ENCODE measurements around the gene NECTIN4. TPM values are rescaled to one million over a fixed set of nuclear protein-coding genes. Genes with fewer than 3 reads are reported as not detected.
A peak's percentile ranks its signal among the peaks of the same experiment; 100 is the strongest.

The NECTIN4 gene
- 1 to 10 TPM; 5.6 to 9.6 TPM for total RNA-seq
- 10 to 100 TPM in 3 of 6 donors, 1 to 10 TPM in 3; 7.9 to 11.2 (median 9.5) TPM for polyA plus RNA-seq (ENCODE audit: insufficient read length in 6 of 6)
- long read RNA-seq, donor 1: 0 reads
- long read RNA-seq, donor 2: 0 reads
- long read RNA-seq, donor 3, partial matches to known transcripts: 0 of 2 reads
- long read RNA-seq, donor 3, other reads (novel, unspliced or antisense): 0 of 2 reads
- long read RNA-seq, donor 4, partial matches to known transcripts: 0 of 3 reads
- long read RNA-seq, donor 4, other reads (novel, unspliced or antisense): 3 of 3 reads
- long read RNA-seq, donor 5, partial matches to known transcripts: 0 of 1 reads
- long read RNA-seq, donor 5, other reads (novel, unspliced or antisense): 0 of 1 reads
- long read RNA-seq, donor 6, partial matches to known transcripts: 0 of 1 reads
- long read RNA-seq, donor 6, other reads (novel, unspliced or antisense): 0 of 1 reads
- long read RNA-seq, donor 7: 0 reads
- long read RNA-seq, donor 8, partial matches to known transcripts: 0 of 1 reads
- long read RNA-seq, donor 8, other reads (novel, unspliced or antisense): 0 of 1 reads
- long read RNA-seq, donor 9: 0 reads
- long read RNA-seq, donor 10, partial matches to known transcripts: 0 of 1 reads
- long read RNA-seq, donor 10, other reads (novel, unspliced or antisense): 1 of 1 reads
- long read RNA-seq, donor 11: 0 reads
- long read RNA-seq, donor 12, partial matches to known transcripts: 0 of 1 reads
- long read RNA-seq, donor 12, other reads (novel, unspliced or antisense): 0 of 1 reads

GRCh38 chr1:161089251-161089924 lies at the start of gene NECTIN4:
TSS of gene NECTIN4 (minus strand) at chr1:161089558. CDS start at chr1:161089296, 262 bp downstream.
- ATAC-seq (peak; percentile 89), DNase-seq (peak in 3 of 4 donors; percentile 74 to 85 (median 85))
- Histone ChIP-seq H3K9me3 (no peaks in the 10 kb centered on the region), H3K4me1 (peaks cover 0 to 18% of the 10 kb centered on the region in 2 donors), H3K27me3 (no peaks in the 10 kb centered on the region), H3K27ac (peak within 1 kb of the TSS; percentile 44 to 50), H3K36me3 (no peaks in the 10 kb centered on the region), H3K4me3 (peak within 1 kb of the TSS; percentile 9 to 40)
- intact Hi-C loops (cut with DNase I): no loop called here
- TF ChIP-seq CTCF (IDR thresholded peaks at IDR 0.05): no peak

GRCh38 chr1:161138431-161138830 lies 49.1 kb upstream of the NECTIN4 start:
- intact Hi-C loops (cut with DNase I): no loop called here
- DNase-seq (no peak), ATAC-seq (no peak)
- TF ChIP-seq CTCF (IDR thresholded peaks at IDR 0.05): no peak
- Histone ChIP-seq H3K36me3 (no peaks in the 10 kb centered on the region), H3K4me1 (peaks cover 3 to 32% of the 10 kb centered on the region in 2 donors), H3K4me3 (no peak overlapping the region), H3K9me3 (no peaks in the 10 kb centered on the region), H3K27ac (peak overlapping the region in 1 of 2 donors; percentile 24), H3K27me3 (no peaks in the 10 kb centered on the region)

GRCh38 chr1:161137881-161138280 lies 48.5 kb upstream of the NECTIN4 start:
- H3K36me3 ChIP-seq: no peaks in the 10 kb centered on the region
- no peak for TF ChIP-seq CTCF (IDR thresholded peaks at IDR 0.05)
- ATAC-seq (no peak), DNase-seq (no peak)
- no peaks in the 10 kb centered on the region for H3K9me3 ChIP-seq
- H3K27me3 ChIP-seq: no peaks in the 10 kb centered on the region
- H3K27ac ChIP-seq: no peak overlapping the region
- H3K4me3 ChIP-seq: no peak overlapping the region
- peaks cover 3 to 34% of the 10 kb centered on the region in 2 donors for H3K4me1 ChIP-seq
- intact Hi-C loops (cut with DNase I): no loop called here

- no peak for TF ChIP-seq CTCF (IDR thresholded peaks at IDR 0.05)
- H3K9me3 ChIP-seq: no peaks in the 10 kb centered on the region
- DNase-seq: no peak
- peak overlapping the region; percentile 58 to 68 for H3K4me3 ChIP-seq
- H3K4me1 ChIP-seq: peaks cover 8 to 64% of the 10 kb centered on the region in 2 donors
- no peaks in the 10 kb centered on the region for H3K27me3 ChIP-seq
- H3K36me3 ChIP-seq: peaks cover 0 to 12% of the 10 kb centered on the region in 2 donors
- no peak for ATAC-seq
- intact Hi-C loops (cut with DNase I): no loop called here
- H3K27ac ChIP-seq: peak overlapping the region; percentile 95 to 97
These were observed 43.9 kb upstream of the NECTIN4 start for GRCh38 chr1:161133220-161133740.
